H9 (cell line): ENCODE data around the gene KNG1. TPM values are rescaled to one million over a fixed set of nuclear protein-coding genes. Genes with fewer than 3 reads are reported as not detected.

Source experiments
- DNase-seq: peaks from one replicate; pipeline ENCODE4 v3.0.0-alpha.2; 2017
- H2AFZ ChIP-seq: one replicate; pipeline ENCODE4 v1.6.1; 2013; ENCODE audit warnings: mild to moderate bottlenecking, low read length, control low read depth, moderate library complexity
- H2AK5ac ChIP-seq: 2 replicates; pipeline ENCODE4 v1.6.1; 2013; ENCODE audit warnings: low read length, control low read depth, mixed read lengths; ENCODE audit not compliant: insufficient read length
- H2BK120ac ChIP-seq: one replicate; pipeline ENCODE4 v1.6.1; 2013; ENCODE audit warnings: low read depth, mild to moderate bottlenecking, low read length, control low read depth, inconsistent platforms; ENCODE audit not compliant: poor library complexity, severe bottlenecking
- H2BK12ac ChIP-seq: 2 replicates; pipeline ENCODE4 v1.6.1; 2013; ENCODE audit warnings: low read length, control low read depth, mixed read lengths, low read depth; ENCODE audit not compliant: insufficient read length
- H2BK15ac ChIP-seq: 2 replicates; pipeline ENCODE4 v1.6.1; 2013; ENCODE audit warnings: low read depth, low read length, control low read depth
- H2BK20ac ChIP-seq: one replicate; pipeline ENCODE4 v1.6.1; 2013; ENCODE audit warnings: low read depth, mild to moderate bottlenecking, low read length, control low read depth, inconsistent platforms; ENCODE audit not compliant: poor library complexity, severe bottlenecking
- H2BK5ac ChIP-seq: 2 replicates; pipeline ENCODE4 v1.6.1; 2013; ENCODE audit warnings: low read length, control low read depth, mixed read lengths; ENCODE audit not compliant: insufficient read length
- H3K14ac ChIP-seq: 2 replicates; pipeline ENCODE4 v1.6.1; 2013; ENCODE audit warnings: low read length, control low read depth; ENCODE audit not compliant: insufficient read depth
- H3K18ac ChIP-seq: 2 replicates; pipeline ENCODE4 v1.6.1; 2013; ENCODE audit warnings: low read depth, mild to moderate bottlenecking, mixed read lengths, low read length, control low read depth; ENCODE audit not compliant: insufficient read length
- H3K23ac ChIP-seq: 2 replicates; pipeline ENCODE4 v1.6.1; 2013; ENCODE audit warnings: low read length, control low read depth, mixed read lengths, low read depth; ENCODE audit not compliant: insufficient read length
- H3K23me2 ChIP-seq: 2 replicates; pipeline ENCODE4 v1.6.1; 2013; ENCODE audit warnings: low read depth, mild to moderate bottlenecking, mixed read lengths, low read length, control low read depth; ENCODE audit not compliant: insufficient read length, poor library complexity, severe bottlenecking
- H3K27ac ChIP-seq: 2 replicates; pipeline ENCODE4 v1.5.1; 2013; ENCODE audit warnings: low read length, control low read depth, mixed read lengths, low read depth; ENCODE audit not compliant: insufficient read length
- H3K27me3 ChIP-seq: 2 replicates; pipeline ENCODE4 v1.6.1; 2013; ENCODE audit warnings: low read length, control low read depth, inconsistent platforms; ENCODE audit not compliant: insufficient read depth
- H3K4ac ChIP-seq: 2 replicates; pipeline ENCODE4 v1.6.1; 2013; ENCODE audit warnings: low read depth, mild to moderate bottlenecking, control low read depth, inconsistent platforms, low read length, moderate library complexity
- H3K4me1 ChIP-seq: 2 replicates; pipeline ENCODE4 v1.6.1; 2013; ENCODE audit warnings: low read length, control low read depth, inconsistent platforms; ENCODE audit not compliant: insufficient read depth
- H3K4me2 ChIP-seq: 2 replicates; pipeline ENCODE4 v1.6.1; 2013; ENCODE audit warnings: low read length, control low read depth, mixed read lengths; ENCODE audit not compliant: insufficient read length, insufficient read depth
- H3K56ac ChIP-seq: 2 replicates; pipeline ENCODE4 v1.6.1; 2013; ENCODE audit warnings: low read depth, mild to moderate bottlenecking, mixed read lengths, low read length, control low read depth; ENCODE audit not compliant: insufficient read length
- H3K79me1 ChIP-seq: 2 replicates; pipeline ENCODE4 v1.6.1; 2013; ENCODE audit warnings: low read depth, mild to moderate bottlenecking, moderate library complexity, low read length, control low read depth, inconsistent platforms; ENCODE audit not compliant: insufficient read depth, poor library complexity, severe bottlenecking
- H3K79me2 ChIP-seq: 2 replicates; pipeline ENCODE4 v1.6.1; 2013; ENCODE audit warnings: low read length, control low read depth, inconsistent platforms; ENCODE audit not compliant: insufficient read depth
- H3K9ac ChIP-seq: 2 replicates; pipeline ENCODE4 v1.6.1; 2013; ENCODE audit warnings: low read length, control low read depth, mixed read lengths; ENCODE audit not compliant: insufficient read length; ENCODE audit errors: extremely low read depth
- H3K9me3 ChIP-seq: one replicate; pipeline ENCODE4 v1.6.1; 2013; ENCODE audit warnings: low read depth, low read length, inconsistent platforms; ENCODE audit not compliant: control insufficient read depth
- H3T11ph ChIP-seq: one replicate; pipeline ENCODE4 v1.6.1; 2013; ENCODE audit warnings: mild to moderate bottlenecking, low read length, control low read depth, inconsistent platforms
- H4K20me1 ChIP-seq: one replicate; pipeline ENCODE4 v1.6.1; 2013; ENCODE audit not compliant: control insufficient read depth, insufficient read length, insufficient read depth
- H4K5ac ChIP-seq: 2 replicates; pipeline ENCODE4 v1.6.1; 2013; ENCODE audit warnings: low read depth, mild to moderate bottlenecking, mixed read lengths, low read length, control low read depth; ENCODE audit not compliant: insufficient read length
- H4K8ac ChIP-seq: replicated peaks from 2 replicates; pipeline ENCODE4 v1.6.1; 2013; ENCODE audit warnings: low read length, control low read depth, mixed read lengths, low read depth; ENCODE audit not compliant: insufficient read length
- H4K91ac ChIP-seq: 2 replicates; pipeline ENCODE4 v1.6.1; 2013; ENCODE audit warnings: low read depth, mild to moderate bottlenecking, moderate library complexity, mixed read lengths, low read length, control low read depth; ENCODE audit not compliant: insufficient read length
- H3K27ac Mint-ChIP-seq, 3 experiments: 2 replicates in 2 of 3; 3 replicates in 1 of 3; pipeline ENCODE4 v1.8.0; 2020 to 2021; ENCODE audit warnings: mixed read lengths in 3 of 3, mild to moderate bottlenecking in 1 of 3, moderate library complexity in 1 of 3
- H3K27me3 Mint-ChIP-seq: 2 replicates; pipeline ENCODE4 v1.8.0; 2021; ENCODE audit warnings: low read depth, mild to moderate bottlenecking, moderate library complexity, mixed read lengths
- H3K36me3 Mint-ChIP-seq, 3 experiments: 2 replicates in 2 of 3; 3 replicates in 1 of 3; pipeline ENCODE4 v1.8.0; 2020 to 2021; ENCODE audit warnings: low read depth in 3 of 3, mixed read lengths in 3 of 3; ENCODE audit not compliant: insufficient read depth in 1 of 3
- H3K4me1 Mint-ChIP-seq, 2 experiments: 2 replicates each; pipeline ENCODE4 v1.8.0; 2020; ENCODE audit warnings: mixed read lengths in 2 of 2
- H3K4me3 Mint-ChIP-seq, 2 experiments: 2 replicates in 1 of 2; 3 replicates in 1 of 2; pipeline ENCODE4 v1.8.0; 2020 to 2021; ENCODE audit warnings: mild to moderate bottlenecking in 2 of 2, mixed read lengths in 2 of 2, moderate library complexity in 1 of 2
- H3K9me3 Mint-ChIP-seq, 2 experiments: 2 replicates in 1 of 2; 3 replicates in 1 of 2; pipeline ENCODE4 v1.8.0; 2020; ENCODE audit warnings: mild to moderate bottlenecking in 2 of 2, mixed read lengths in 2 of 2, moderate library complexity in 1 of 2
- CTCF ChIP-seq: fragments of 200-600 bp; sonication (generic); conservative IDR thresholded peaks from 3 replicates; pipeline ENCODE4 v1.8.0; 2021; ENCODE audit warnings: antibody characterized with exemption, mild to moderate bottlenecking
- WGBS: extraction: QIAGEN DNeasy Blood & Tissue Kit; methylation state at CpG from one replicate; pipeline ENCODE4 v1.1.7; 2013; ENCODE audit warnings: missing lambda C conversion rate, low lambda C conversion rate, mixed read lengths; ENCODE audit not compliant: insufficient read length; ENCODE audit errors: extremely low coverage; 5-methylcytosine and 5-hydroxymethylcytosine counted together
- total RNA-seq: library from RNA; stranded (reverse); gene quantifications from 2 replicates; pipeline ENCODE4 v1.2.1, GENCODE V29; 2021

The KNG1 gene
- total RNA-seq, 1 experiment from 2014 or later: not detected

- H4K20me1 ChIP-seq: no peaks in the 10 kb centered on the region
- H3K27ac ChIP-seq: no peak overlapping the region
- no peak overlapping the region for H3K27ac Mint-ChIP-seq
- no peak overlapping the region for H3K4ac ChIP-seq
- H2BK120ac ChIP-seq: no peak overlapping the region
- no peak overlapping the region for H3K18ac ChIP-seq
- no CpG with 5 or more reads among the region's 5 CpGs for WGBS
- DNase-seq: no peak
- H3K4me1 Mint-ChIP-seq: peaks cover 10 to 21% of the 10 kb centered on the region in 2 experiments
- H3K9ac ChIP-seq: no peak overlapping the region
- no peaks in the 10 kb centered on the region for H3K79me1 ChIP-seq
- no peak overlapping the region for H3K56ac ChIP-seq
- no peak overlapping the region for H3K4me3 Mint-ChIP-seq
- H4K8ac ChIP-seq: no peak overlapping the region
- H3K4me2 ChIP-seq: no peak overlapping the region
- no peaks in the 10 kb centered on the region for H3K27me3 Mint-ChIP-seq
- no peaks in the 10 kb centered on the region for H3K23me2 ChIP-seq
- H3K27me3 ChIP-seq: no peaks in the 10 kb centered on the region
- H3K14ac ChIP-seq: no peak overlapping the region
- no peaks in the 10 kb centered on the region for H3K36me3 Mint-ChIP-seq
- H3K9me3 Mint-ChIP-seq: no peaks in the 10 kb centered on the region
- TF ChIP-seq CTCF: no peak
- H2BK5ac ChIP-seq: no peak overlapping the region
- H4K91ac ChIP-seq: no peak overlapping the region
- no peak overlapping the region for H2BK12ac ChIP-seq
- H2AK5ac ChIP-seq: no peak overlapping the region
- H3K23ac ChIP-seq: no peak overlapping the region
- no peak overlapping the region for H2BK15ac ChIP-seq
- no peak overlapping the region for H2BK20ac ChIP-seq
- H3K79me2 ChIP-seq: no peaks in the 10 kb centered on the region
- H4K5ac ChIP-seq: no peak overlapping the region
- peaks cover 3% of the 10 kb centered on the region; the same call in 1 of the 2 replicates for H3K4me1 ChIP-seq
- H3K9me3 ChIP-seq: no peaks in the 10 kb centered on the region
- no peak overlapping the region for H2AFZ ChIP-seq
- H3T11ph ChIP-seq: no peak overlapping the region
Measured at GRCh38 chr3:186754871-186755270, 37.7 kb downstream of the KNG1 start.
